Anterior cingulate cortex (tissue), 58 donors: ENCODE results near the gene SEC14L5.
A peak's percentile ranks its signal among the peaks of the same experiment; 100 is the strongest.

Source experiments
- DNase-seq, 58 donors: peaks; one replicate each; lab custom pipeline; 2025; lab: John Stamatoyannopoulos, UW

Gene SEC14L5

GRCh38 chr16:5006348-5007193 is 48.4 kb downstream of the SEC14L5 start:
- peak in 13 of 58 donors; percentile 13 to 80 (median 40) for DNase-seq

GRCh38 chr16:5007256-5007655 is 49.1 kb downstream of the SEC14L5 start:
- DNase-seq, result no peak

- DNase-seq, result no peak
These were observed 50.2 kb downstream of the SEC14L5 start for GRCh38 chr16:5008311-5008731.

GRCh38 chr16:5010576-5011329 is 52.6 kb downstream of the SEC14L5 start:
- no peak for DNase-seq

GRCh38 chr16:5011637-5012036 is 53.5 kb downstream of the SEC14L5 start:
- DNase-seq, result peak in 1 of 58 donors; percentile 34

GRCh38 chr16:5012887-5013286 is 54.8 kb downstream of the SEC14L5 start:
- DNase-seq, result no peak

- no peak for DNase-seq
These were observed 57.2 kb downstream of the SEC14L5 start for GRCh38 chr16:5015351-5015750.

- no peak for DNase-seq
These were observed 57.8 kb downstream of the SEC14L5 start for GRCh38 chr16:5015887-5016286.

GRCh38 chr16:5016967-5017677 is 59.0 kb downstream of the SEC14L5 start:
- peak in 15 of 58 donors; percentile 8 to 55 (median 31) for DNase-seq

- DNase-seq, result no peak
These were observed 59.5 kb downstream of the SEC14L5 start for GRCh38 chr16:5017678-5017969.

GRCh38 chr16:5018793-5019192 is 60.7 kb downstream of the SEC14L5 start:
- DNase-seq, result peak in 7 of 58 donors; percentile 15 to 61 (median 30)

- peak in 1 of 58 donors; percentile 19 for DNase-seq
These were observed 61.6 kb downstream of the SEC14L5 start for GRCh38 chr16:5019775-5020174.

GRCh38 chr16:5020551-5020950 is 62.4 kb downstream of the SEC14L5 start:
- DNase-seq, result peak in 52 of 58 donors; percentile 17 to 84 (median 55)

- no peak for DNase-seq
These were observed 64.4 kb downstream of the SEC14L5 start for GRCh38 chr16:5022521-5022920.

GRCh38 chr16:5024632-5025031 is 66.5 kb downstream of the SEC14L5 start:
- DNase-seq, result no peak

GRCh38 chr16:5025171-5025632 is 67.1 kb downstream of the SEC14L5 start:
- peak in 53 of 58 donors; percentile 22 to 82 (median 59) for DNase-seq

- no peak for DNase-seq
These were observed 68.5 kb downstream of the SEC14L5 start for GRCh38 chr16:5026664-5027063.

- DNase-seq, result no peak
These were observed 69.0 kb downstream of the SEC14L5 start for GRCh38 chr16:5027086-5027485.

- no peak for DNase-seq
These were observed 69.6 kb downstream of the SEC14L5 start for GRCh38 chr16:5027575-5028235.

- DNase-seq, result peak in 32 of 58 donors; percentile 18 to 75 (median 45)
These were observed 70.9 kb downstream of the SEC14L5 start for GRCh38 chr16:5028950-5029475.
